Naive thymus-derived CD4-positive, alpha-beta T cell (primary cell): Measurements from ENCODE around the gene PTPRN2. TPM values are rescaled to one million over a fixed set of nuclear protein-coding genes. Genes with fewer than 3 reads are reported as not detected.
A peak's percentile ranks its signal among the peaks of the same experiment; 100 is the strongest.

Source experiments
- ATAC-seq: fragments of 150-1000 bp; cut with Tn5 transposase; 2 replicates; pipeline ENCODE4 v1.10.0; 2021; ENCODE audit warnings: mild to moderate bottlenecking, moderate library complexity
- CTCF ChIA-PET: fragments of 350-600 bp; sonication (Branson Sonifier 250); formaldehyde crosslinking; loops from one replicate; lab custom pipeline; 2021; ENCODE audit warnings: antibody characterized with exemption; lab: Charles Lee
- POLR2A ChIA-PET: fragments of 350-600 bp; sonication (Branson Sonifier 250); formaldehyde crosslinking; loops from one replicate; lab custom pipeline; 2021; ENCODE audit warnings: antibody characterized with exemption, inconsistent platforms; lab: Charles Lee
- DNase-seq, 9 donors: peaks; one replicate each; pipeline versions ENCODE4 v3.0.0 to v3.0.0-alpha.2; 2020 to 2022; ENCODE audit warnings: mixed read lengths in 1 of 9
- H3K27ac ChIP-seq: one replicate; pipeline ENCODE4 v1.7.0; 2013; ENCODE audit warnings: mild to moderate bottlenecking, low read depth, low read length, moderate library complexity
- H3K27me3 ChIP-seq, 2 donors: one replicate each; pipeline ENCODE4 v1.7.0; 2013; ENCODE audit warnings: low read length in 2 of 2, mild to moderate bottlenecking in 2 of 2, moderate library complexity in 2 of 2; ENCODE audit not compliant: control insufficient read depth in 2 of 2, insufficient read depth in 2 of 2
- H3K36me3 ChIP-seq, 3 experiments: 1 replicate in 2 of 3; 2 replicates in 1 of 3; pipeline ENCODE4 v1.7.0; 2013; ENCODE audit warnings: low read length in 3 of 3, mild to moderate bottlenecking in 3 of 3, moderate library complexity in 1 of 3; ENCODE audit not compliant: insufficient read depth in 3 of 3, control insufficient read depth in 2 of 3
- H3K4me1 ChIP-seq, 2 donors: one replicate each; pipeline ENCODE4 v1.7.0; 2013; ENCODE audit warnings: low read length in 2 of 2, mild to moderate bottlenecking in 2 of 2, moderate library complexity in 1 of 2; ENCODE audit not compliant: control insufficient read depth in 2 of 2, insufficient read depth in 2 of 2
- H3K4me3 ChIP-seq: 2 replicates; pipeline ENCODE4 v1.7.0; 2013; ENCODE audit warnings: mild to moderate bottlenecking, low read length
- H3K9me3 ChIP-seq, 3 experiments: 1 replicate in 2 of 3; 2 replicates in 1 of 3; pipeline ENCODE4 v1.7.0; 2013; ENCODE audit warnings: low read length in 3 of 3; ENCODE audit not compliant: control insufficient read depth in 2 of 3
- H3K27ac Mint-ChIP-seq, 9 donors: one replicate each; pipeline ENCODE4 v1.8.0; 2020 to 2022; ENCODE audit warnings: mixed read lengths in 9 of 9, mild to moderate bottlenecking in 8 of 9, moderate library complexity in 5 of 9, inconsistent platforms in 2 of 9
- H3K27me3 Mint-ChIP-seq, 5 donors: one replicate each; pipeline ENCODE4 v1.8.0; 2021 to 2022; ENCODE audit warnings: mixed read lengths in 5 of 5, mild to moderate bottlenecking in 1 of 5
- H3K36me3 Mint-ChIP-seq, 5 donors: one replicate each; pipeline ENCODE4 v1.8.0; 2020 to 2022; ENCODE audit warnings: mixed read lengths in 5 of 5, mild to moderate bottlenecking in 3 of 5, inconsistent platforms in 1 of 5
- H3K4me1 Mint-ChIP-seq, 7 donors: one replicate each; pipeline ENCODE4 v1.8.0; 2020 to 2022; ENCODE audit warnings: mixed read lengths in 7 of 7, mild to moderate bottlenecking in 3 of 7, inconsistent platforms in 1 of 7
- H3K4me3 Mint-ChIP-seq, 10 donors: one replicate each; pipeline ENCODE4 v1.8.0; 2020 to 2022; ENCODE audit warnings: mild to moderate bottlenecking in 10 of 10, mixed read lengths in 10 of 10, moderate library complexity in 6 of 10, inconsistent platforms in 2 of 10
- H3K9me3 Mint-ChIP-seq, 11 donors: one replicate each; pipeline ENCODE4 v1.8.0; 2020 to 2022; ENCODE audit warnings: mixed read lengths in 11 of 11, mild to moderate bottlenecking in 4 of 11, inconsistent platforms in 1 of 11, moderate library complexity in 1 of 11
- intact Hi-C, 2 donors: fragments of 100-400 bp; cut with micrococcal nuclease; formaldehyde crosslinking; loops; one replicate each; pipeline ENCODE4 v1.15.1; 2023
- polyA plus RNA-seq, 2 donors: library from polyadenylated mRNA; unstranded; fragments of 300-500 nt; fragmentation: Illumina TruSeq; gene quantifications; one replicate each; pipeline ENCODE4 v1.2.3, GENCODE V29; 2021
- total RNA-seq, 6 experiments: library from RNA in 5 of 6; stranded (reverse) in 5 of 6; gene quantifications; 1 replicate in 5 of 6; 2 replicates in 1 of 6; pipeline ENCODE4 v1.2.3 and lab custom pipeline; 2021 to 2026

The PTPRN2 gene
- total and polyA plus RNA-seq, 7 experiments from 2014 or later, result 0.58 to 2.3 (median 1.4) TPM

- POLR2A ChIA-PET, result interaction anchor here (0.6 kb wide), 1 partner anchor 27 kb away, joined by 3 read pairs; no protein-coding TSS in a partner anchor
- H3K27ac Mint-ChIP-seq, result no peak overlapping the region
These were observed 15.5 kb upstream of the PTPRN2 start for GRCh38 chr7:158602905-158603772.

GRCh38 chr7:158602041-158602440 is 14.4 kb upstream of the PTPRN2 start:
- POLR2A ChIA-PET, result no interaction called here

More at GRCh38 chr7:158602905-158603772, 15.5 kb upstream of the PTPRN2 start:
- no peaks in the 10 kb centered on the region for H3K27me3 ChIP-seq
- ATAC-seq (no peak), DNase-seq (no peak)
- H3K36me3 Mint-ChIP-seq, result peaks cover 0 to 7% (median 3%) of the 10 kb centered on the region in 5 donors
- intact Hi-C loops, result no loop called here
- H3K27me3 Mint-ChIP-seq, result no peaks in the 10 kb centered on the region
- peaks cover 0 to 2% (median 0%) of the 10 kb centered on the region in 11 donors for H3K9me3 Mint-ChIP-seq
- no peaks in the 10 kb centered on the region for H3K36me3 ChIP-seq
- no peak overlapping the region for H3K4me3 ChIP-seq
- H3K4me1 Mint-ChIP-seq, result no peaks in the 10 kb centered on the region
- H3K4me1 ChIP-seq, result no peaks in the 10 kb centered on the region
- no peak overlapping the region for H3K4me3 Mint-ChIP-seq
- CTCF ChIA-PET, result no interaction called here
- H3K9me3 ChIP-seq, result no peaks in the 10 kb centered on the region
- no peak overlapping the region for H3K27ac ChIP-seq

GRCh38 chr7:158601090-158601489 is 13.5 kb upstream of the PTPRN2 start:
- DNase-seq, result no peak
- Histone ChIP-seq H3K27ac (no peak overlapping the region), H3K9me3 (no peaks in the 10 kb centered on the region), H3K4me3 (no peak overlapping the region), H3K4me1 (no peaks in the 10 kb centered on the region), H3K27me3 (no peaks in the 10 kb centered on the region), H3K36me3 (no peaks in the 10 kb centered on the region)
- intact Hi-C loops, result no loop called here
- H3K27me3 Mint-ChIP-seq, result no peaks in the 10 kb centered on the region
- H3K4me1 Mint-ChIP-seq, result no peaks in the 10 kb centered on the region
- POLR2A ChIA-PET, result no interaction called here
- CTCF ChIA-PET, result no interaction called here
- H3K4me3 Mint-ChIP-seq, result no peak overlapping the region
- no peak overlapping the region for H3K27ac Mint-ChIP-seq
- peaks cover 0 to 3% (median 0%) of the 10 kb centered on the region in 5 donors for H3K36me3 Mint-ChIP-seq
- H3K9me3 Mint-ChIP-seq, result peaks cover 0 to 2% (median 0%) of the 10 kb centered on the region in 11 donors
- no peak for ATAC-seq

More at GRCh38 chr7:158602041-158602440, 14.4 kb upstream of the PTPRN2 start:
- DNase-seq, result no peak
- Mint-ChIP-seq H3K36me3 (peaks cover 0 to 3% (median 3%) of the 10 kb centered on the region in 5 donors), H3K4me1 (no peaks in the 10 kb centered on the region), H3K27ac (no peak overlapping the region), H3K4me3 (no peak overlapping the region), H3K9me3 (peaks cover 0 to 2% (median 0%) of the 10 kb centered on the region in 11 donors), H3K27me3 (no peaks in the 10 kb centered on the region)
- Histone ChIP-seq H3K4me3 (no peak overlapping the region), H3K36me3 (no peaks in the 10 kb centered on the region), H3K27ac (no peak overlapping the region), H3K27me3 (no peaks in the 10 kb centered on the region), H3K4me1 (no peaks in the 10 kb centered on the region), H3K9me3 (no peaks in the 10 kb centered on the region)
- CTCF ChIA-PET, result no interaction called here
- intact Hi-C loops, result no loop called here
- no peak for ATAC-seq

GRCh38 chr7:158596745-158597144 is 9.1 kb upstream of the PTPRN2 start:
- Mint-ChIP-seq H3K27me3 (no peaks in the 10 kb centered on the region), H3K9me3 (peaks cover 0 to 5% (median 0%) of the 10 kb centered on the region in 11 donors), H3K27ac (no peak overlapping the region), H3K36me3 (peaks cover 0 to 4% (median 0%) of the 10 kb centered on the region in 5 donors), H3K4me3 (no peak overlapping the region), H3K4me1 (no peaks in the 10 kb centered on the region)
- H3K27me3 ChIP-seq, result no peaks in the 10 kb centered on the region
- DNase-seq, result no peak
- H3K36me3 ChIP-seq, result no peaks in the 10 kb centered on the region
- ChIA-PET CTCF (no interaction called here), POLR2A (no interaction called here)
- ATAC-seq, result no peak
- no peak overlapping the region for H3K27ac ChIP-seq
- H3K4me1 ChIP-seq, result no peaks in the 10 kb centered on the region
- H3K4me3 ChIP-seq, result no peak overlapping the region
- H3K9me3 ChIP-seq, result peaks cover 0 to 5% (median 0%) of the 10 kb centered on the region in 3 experiments
- intact Hi-C loops, result no loop called here

GRCh38 chr7:158596309-158596708 is 8.7 kb upstream of the PTPRN2 start:
- no peak for ATAC-seq
- no peaks in the 10 kb centered on the region for H3K4me1 Mint-ChIP-seq

GRCh38 chr7:158595068-158595467 is 7.4 kb upstream of the PTPRN2 start:
- ChIA-PET CTCF (no interaction called here), POLR2A (no interaction called here)
- H3K36me3 ChIP-seq, result no peaks in the 10 kb centered on the region
- no peaks in the 10 kb centered on the region for H3K27me3 ChIP-seq
- Mint-ChIP-seq H3K4me1 (no peaks in the 10 kb centered on the region), H3K27ac (no peak overlapping the region), H3K36me3 (peaks cover 0 to 4% (median 0%) of the 10 kb centered on the region in 5 donors), H3K27me3 (peaks cover 0 to 7% (median 0%) of the 10 kb centered on the region in 5 donors), H3K4me3 (no peak overlapping the region), H3K9me3 (peaks cover 0 to 7% (median 0%) of the 10 kb centered on the region in 11 donors)
- H3K9me3 ChIP-seq, result peaks cover 0 to 5% (median 0%) of the 10 kb centered on the region in 3 experiments
- DNase-seq (no peak), ATAC-seq (peak; percentile 84)
- no peak overlapping the region for H3K4me3 ChIP-seq
- intact Hi-C loops, result no loop called here
- H3K4me1 ChIP-seq, result no peaks in the 10 kb centered on the region
- no peak overlapping the region for H3K27ac ChIP-seq

More at GRCh38 chr7:158596309-158596708, 8.7 kb upstream of the PTPRN2 start:
- H3K27ac ChIP-seq, result no peak overlapping the region
- H3K4me1 ChIP-seq, result no peaks in the 10 kb centered on the region
- H3K27me3 ChIP-seq, result no peaks in the 10 kb centered on the region
- intact Hi-C loops, result no loop called here
- H3K27me3 Mint-ChIP-seq, result no peaks in the 10 kb centered on the region
- ChIA-PET POLR2A (no interaction called here), CTCF (no interaction called here)
- H3K4me3 ChIP-seq, result no peak overlapping the region
- no peak overlapping the region for H3K27ac Mint-ChIP-seq
- H3K4me3 Mint-ChIP-seq, result no peak overlapping the region
- peaks cover 0 to 5% (median 0%) of the 10 kb centered on the region in 3 experiments for H3K9me3 ChIP-seq
- no peaks in the 10 kb centered on the region for H3K36me3 ChIP-seq
- peaks cover 0 to 4% (median 0%) of the 10 kb centered on the region in 5 donors for H3K36me3 Mint-ChIP-seq
- H3K9me3 Mint-ChIP-seq, result peaks cover 0 to 5% (median 0%) of the 10 kb centered on the region in 11 donors
- DNase-seq, result no peak
